WTC11 (cell line): ENCODE measurements around the gene DNAJC7. TPM values are rescaled to one million over a fixed set of nuclear protein-coding genes. Genes with fewer than 3 reads are reported as not detected.

Source experiments
- ATAC-seq: fragments of 200-7000 bp; cut with Tn5 transposase; 2 replicates; pipeline ENCODE4 v1.10.0; 2021; ENCODE audit warnings: mild to moderate bottlenecking, moderate library complexity
- CTCF ChIA-PET: fragments of 300-600 bp; sonication (Branson Sonifier 250); formaldehyde crosslinking; loops from one replicate; lab custom pipeline; 2021; ENCODE audit warnings: antibody characterized with exemption; lab: Charles Lee
- POLR2A ChIA-PET: fragments of 350-600 bp; sonication (Branson Sonifier 250); formaldehyde crosslinking; loops from one replicate; lab custom pipeline; 2021; ENCODE audit warnings: antibody characterized with exemption; lab: Charles Lee
- DNase-seq: peaks from one replicate; pipeline ENCODE4 v3.0.0; 2021; ENCODE audit warnings: low spot score
- H3K27ac Mint-ChIP-seq: 2 replicates; pipeline ENCODE4 v1.8.0; 2021; ENCODE audit warnings: mixed read lengths
- H3K27me3 Mint-ChIP-seq: 2 replicates; pipeline ENCODE4 v1.8.0; 2021; ENCODE audit warnings: low read depth, mild to moderate bottlenecking, moderate library complexity, mixed read lengths
- H3K36me3 Mint-ChIP-seq: 2 replicates; pipeline ENCODE4 v1.8.0; 2021; ENCODE audit warnings: mixed read lengths
- H3K4me1 Mint-ChIP-seq: 2 replicates; pipeline ENCODE4 v1.8.0; 2022; ENCODE audit warnings: mixed read lengths
- H3K4me3 Mint-ChIP-seq: 2 replicates; pipeline ENCODE4 v1.8.0; 2021; ENCODE audit warnings: mild to moderate bottlenecking, moderate library complexity, mixed read lengths
- H3K9me3 Mint-ChIP-seq: 2 replicates; pipeline ENCODE4 v1.8.0; 2021; ENCODE audit warnings: mixed read lengths
- CDX4 ChIP-seq: fragments of 250-450 bp; sonication (Bioruptor Pico); IDR thresholded peaks from 2 replicates; pipeline ENCODE4 v1.9.0; 2021; ENCODE audit warnings: moderate library complexity, mild to moderate bottlenecking, inconsistent platforms, borderline replicate concordance
- CREM ChIP-seq: sonication (generic); formaldehyde crosslinking; IDR thresholded peaks from 2 replicates; pipeline ENCODE4 v1.8.1; 2022; ENCODE audit warnings: mild to moderate bottlenecking, missing genetic modification reagents, moderate library complexity
- FOXJ3 ChIP-seq: sonication (generic); formaldehyde crosslinking; IDR thresholded peaks from 2 replicates; pipeline ENCODE4 v1.9.0; 2021; ENCODE audit warnings: missing genetic modification reagents, mild to moderate bottlenecking, borderline replicate concordance
- FOXP1 ChIP-seq: sonication (generic); formaldehyde crosslinking; IDR thresholded peaks from 2 replicates; pipeline ENCODE4 v1.8.0; 2022; ENCODE audit warnings: missing genetic modification reagents, mild to moderate bottlenecking, moderate library complexity, borderline replicate concordance
- GABPB1 ChIP-seq: sonication (generic); formaldehyde crosslinking; IDR thresholded peaks from 2 replicates; pipeline ENCODE4 v1.8.1; 2023; ENCODE audit warnings: mild to moderate bottlenecking, missing genetic modification reagents
- IRF2 ChIP-seq: sonication (generic); formaldehyde crosslinking; IDR thresholded peaks from 2 replicates; pipeline ENCODE4 v1.8.0; 2022; ENCODE audit warnings: low read depth, missing genetic modification reagents, borderline replicate concordance
- JUN ChIP-seq: sonication (generic); formaldehyde crosslinking; IDR thresholded peaks from 2 replicates; pipeline ENCODE4 v1.8.0; 2023; ENCODE audit warnings: mild to moderate bottlenecking, missing genetic modification reagents
- MYBL2 ChIP-seq: sonication (generic); formaldehyde crosslinking; IDR thresholded peaks from 2 replicates; pipeline ENCODE4 v1.8.1; 2023; ENCODE audit warnings: mild to moderate bottlenecking, moderate library complexity, missing genetic modification reagents
- NFE2L1 ChIP-seq: sonication (generic); formaldehyde crosslinking; IDR thresholded peaks from 2 replicates; pipeline ENCODE4 v1.8.1; 2023; ENCODE audit warnings: missing genetic modification reagents
- PRDM15 ChIP-seq: sonication (generic); formaldehyde crosslinking; IDR thresholded peaks from 2 replicates; pipeline ENCODE4 v1.8.0; 2022; ENCODE audit warnings: missing genetic modification reagents
- PRRX2 ChIP-seq: fragments of 250-450 bp; sonication (Bioruptor Pico); IDR thresholded peaks from 2 replicates; pipeline ENCODE4 v1.8.0; 2021; ENCODE audit warnings: mild to moderate bottlenecking
- RELA ChIP-seq: sonication (generic); formaldehyde crosslinking; IDR thresholded peaks from 2 replicates; pipeline ENCODE4 v1.8.1; 2022; ENCODE audit warnings: missing genetic modification reagents, mild to moderate bottlenecking, borderline replicate concordance
- RORB ChIP-seq: fragments of 250-450 bp; sonication (Bioruptor Pico); IDR thresholded peaks from 2 replicates; pipeline ENCODE4 v1.9.0; 2021; ENCODE audit warnings: mild to moderate bottlenecking
- SOX15 ChIP-seq: fragments of 250-450 bp; sonication (Bioruptor Pico); IDR thresholded peaks from 2 replicates; pipeline ENCODE4 v1.9.0; 2021; ENCODE audit warnings: mild to moderate bottlenecking
- TEAD1 ChIP-seq: sonication (generic); formaldehyde crosslinking; IDR thresholded peaks from 2 replicates; pipeline ENCODE4 v1.8.0; 2022; ENCODE audit warnings: mild to moderate bottlenecking, missing genetic modification reagents
- TEAD4 ChIP-seq: sonication (generic); formaldehyde crosslinking; IDR thresholded peaks from 2 replicates; pipeline ENCODE4 v1.8.0; 2022; ENCODE audit warnings: mild to moderate bottlenecking, missing genetic modification reagents
- ZNF121 ChIP-seq: sonication (generic); formaldehyde crosslinking; IDR thresholded peaks from 2 replicates; pipeline ENCODE4 v1.8.0; 2023; ENCODE audit warnings: missing genetic modification reagents
- ZNF263 ChIP-seq: sonication (generic); formaldehyde crosslinking; IDR thresholded peaks from 2 replicates; pipeline ENCODE4 v1.8.1; 2022; ENCODE audit warnings: low read depth, mild to moderate bottlenecking, moderate library complexity, missing genetic modification reagents
- ZNF416 ChIP-seq: fragments of 250-450 bp; sonication (Bioruptor Pico); IDR thresholded peaks from 2 replicates; pipeline ENCODE4 v1.9.0; 2021; ENCODE audit warnings: mild to moderate bottlenecking, inconsistent platforms
- total RNA-seq: library from RNA; stranded (reverse); gene quantifications from 3 replicates; pipeline ENCODE4 v1.2.3, GENCODE V29; 2021
- TF ChIP-seq, protein P1 (sequence below): sonication (generic); formaldehyde crosslinking; IDR thresholded peaks from 2 replicates; pipeline ENCODE4 v1.8.0; 2023; ENCODE audit warnings: missing genetic modification reagents

The DNAJC7 gene
- total RNA-seq, 1 experiment from 2014 or later, result 140 TPM

DNA sequence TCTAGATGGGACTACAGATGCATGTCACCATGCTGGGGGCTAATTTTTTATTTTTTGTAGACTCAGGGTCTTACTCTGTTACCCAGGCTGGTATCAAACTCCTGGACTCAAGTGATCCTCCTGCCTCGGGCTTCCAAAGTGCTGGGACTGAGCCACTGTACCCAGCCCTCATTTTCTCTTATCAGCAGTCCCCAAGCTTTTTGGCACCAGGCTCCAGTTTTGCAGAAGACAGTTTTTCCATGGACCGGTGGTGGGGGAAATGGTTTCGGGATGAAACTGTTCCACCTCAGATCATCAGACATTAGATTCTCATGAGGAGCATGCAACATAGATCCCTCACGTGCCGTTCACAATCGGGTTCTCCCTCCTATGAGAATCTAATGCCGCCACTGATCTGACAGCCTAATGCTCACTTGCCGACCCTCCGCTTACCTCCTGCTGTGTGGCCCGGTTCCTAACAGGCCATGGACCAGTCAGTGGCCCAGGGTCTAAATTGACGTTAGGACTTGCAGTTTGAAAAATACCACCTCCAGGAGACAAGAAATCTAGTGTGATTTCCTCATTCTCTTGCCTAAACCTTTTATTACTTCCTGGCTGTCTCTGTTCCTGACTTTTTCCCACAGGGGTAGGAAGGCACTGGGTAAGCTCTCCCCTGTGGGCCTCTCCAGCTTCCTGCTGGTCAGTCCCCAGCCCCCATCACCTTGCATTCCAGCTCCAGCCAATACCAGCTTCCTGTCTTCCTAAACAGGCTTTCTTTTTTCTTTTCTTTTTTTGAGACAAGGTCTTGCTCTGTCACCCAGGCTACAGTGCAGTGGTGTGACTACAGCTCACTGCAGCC lies 60.0 kb downstream of the DNAJC7 start:
- ATAC-seq (peak; percentile 52), DNase-seq (peak; percentile 26)
- ChIA-PET CTCF (interaction anchor here (0.7 to 6.7 kb wide), 8 partner anchors 8 to 71 kb away, joined by 3 to 134 read pairs (median 6); partner anchors contain the start of genes ACLY, CNP, DNAJC7 and NKIRAS2), POLR2A (interaction anchor here (0.6 to 1.0 kb wide), 3 partner anchors 9 to 38 kb away, joined by 3 to 4 read pairs (median 4); partner anchors contain the start of genes ACLY and ODAD4)
- Mint-ChIP-seq H3K9me3 (no peaks in the 10 kb centered on the region), H3K4me3 (no peak overlapping the region; the same call in 1 of the 2 replicates), H3K4me1 (peaks cover 30% of the 10 kb centered on the region), H3K27me3 (peaks cover 2% of the 10 kb centered on the region; the same call in 1 of the 2 replicates), H3K36me3 (no peaks in the 10 kb centered on the region), H3K27ac (peak overlapping the region; percentile 89)
- no peak for TF ChIP-seq ZNF416
- no peak for TF ChIP-seq NFE2L1 (CRISPR knock-in tag)
- no peak for TF ChIP-seq FOXP1 (CRISPR knock-in tag)
- TF ChIP-seq CDX4 (CRISPR knock-in tag), result no peak
- TF ChIP-seq PRDM15 (CRISPR knock-in tag), result no peak
- TF ChIP-seq ZNF121 (CRISPR knock-in tag), result no peak
- TF ChIP-seq PRRX2 (CRISPR knock-in tag), result no peak
- TF ChIP-seq ZNF263 (CRISPR knock-in tag), result no peak
- TF ChIP-seq JUN, result no peak
- no peak for TF ChIP-seq CREM (CRISPR knock-in tag)

DNA sequence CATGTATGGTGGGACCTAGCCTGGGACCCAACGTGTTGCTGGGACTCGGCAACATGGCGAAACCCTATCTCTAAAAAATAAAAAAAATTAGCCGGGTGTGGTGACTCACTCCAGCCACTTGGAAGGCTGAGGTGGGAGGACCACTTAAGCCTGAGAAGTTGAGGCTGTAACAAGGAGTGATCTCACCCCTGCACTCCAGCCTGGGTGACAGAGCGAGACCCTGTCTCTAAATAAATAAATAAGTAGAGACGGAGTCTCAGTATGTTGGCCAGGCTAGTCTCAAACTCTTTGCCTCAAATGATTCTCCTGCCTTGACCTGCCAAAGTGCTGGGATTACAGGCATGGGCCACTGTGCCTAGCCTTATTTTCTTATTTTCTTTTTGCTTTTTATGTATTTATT lies 60.7 kb downstream of the DNAJC7 start:
- CTCF ChIA-PET, result interaction anchor here (0.7 to 6.7 kb wide), 4 partner anchors 26 to 63 kb away, joined by 3 to 134 read pairs (median 17); partner anchors contain the start of genes ACLY, DNAJC7, NKIRAS2 and ODAD4
- H3K27me3 Mint-ChIP-seq, result peaks cover under 1% of the 10 kb centered on the region; the same call in 1 of the 2 replicates
- H3K36me3 Mint-ChIP-seq, result no peaks in the 10 kb centered on the region
- TF ChIP-seq RORB (CRISPR knock-in tag) (no peak), NFE2L1 (CRISPR knock-in tag) (no peak), IRF2 (CRISPR knock-in tag) (no peak), RELA (CRISPR knock-in tag) (no peak), GABPB1 (CRISPR knock-in tag) (no peak), TEAD1 (CRISPR knock-in tag) (no peak)
- peak overlapping the region; percentile 89; the same call in 1 of the 2 replicates for H3K27ac Mint-ChIP-seq
- no peak overlapping the region for H3K4me3 Mint-ChIP-seq
- ATAC-seq (no peak), DNase-seq (no peak)
- H3K4me1 Mint-ChIP-seq, result peaks cover 30% of the 10 kb centered on the region
- POLR2A ChIA-PET, result no interaction called here
- H3K9me3 Mint-ChIP-seq, result no peaks in the 10 kb centered on the region

- POLR2A ChIA-PET, result interaction anchor here (0.5 kb wide), 1 partner anchor 158 kb away, joined by 3 read pairs; no protein-coding TSS in a partner anchor
- no peaks in the 10 kb centered on the region for H3K9me3 Mint-ChIP-seq
- H3K4me3 Mint-ChIP-seq, result no peak overlapping the region
- no peaks in the 10 kb centered on the region for H3K4me1 Mint-ChIP-seq
- ATAC-seq, result no peak
- no peak overlapping the region for H3K27ac Mint-ChIP-seq
- CTCF ChIA-PET, result interaction anchor here (1.0 to 1.8 kb wide), 3 partner anchors 8 to 18 kb away, joined by 3 to 8 read pairs (median 7); partner anchors contain the start of gene ODAD4
- no peaks in the 10 kb centered on the region for H3K27me3 Mint-ChIP-seq
- DNase-seq, result no peak
- TF ChIP-seq SOX15 (CRISPR knock-in tag) (no peak), RELA (CRISPR knock-in tag) (no peak), JUN (no peak), MYBL2 (CRISPR knock-in tag) (no peak), FOXJ3 (CRISPR knock-in tag) (no peak), TEAD4 (CRISPR knock-in tag) (no peak)
- TF ChIP-seq, protein P1, sequence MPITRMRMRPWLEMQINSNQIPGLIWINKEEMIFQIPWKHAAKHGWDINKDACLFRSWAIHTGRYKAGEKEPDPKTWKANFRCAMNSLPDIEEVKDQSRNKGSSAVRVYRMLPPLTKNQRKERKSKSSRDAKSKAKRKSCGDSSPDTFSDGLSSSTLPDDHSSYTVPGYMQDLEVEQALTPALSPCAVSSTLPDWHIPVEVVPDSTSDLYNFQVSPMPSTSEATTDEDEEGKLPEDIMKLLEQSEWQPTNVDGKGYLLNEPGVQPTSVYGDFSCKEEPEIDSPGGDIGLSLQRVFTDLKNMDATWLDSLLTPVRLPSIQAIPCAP (CRISPR knock-in tag), result no peak
- TF ChIP-seq, all 79 proteins: peak for 0
- no peaks in the 10 kb centered on the region for H3K36me3 Mint-ChIP-seq
These were observed 68.3 kb downstream of the DNAJC7 start for GRCh38 chr17:41948762-41949460.
